Activated B cell treated with CpG ODN at 0.5 μM for 24 hours (primary cell): ENCODE measurements around the gene GNG7. TPM values are rescaled to one million over a fixed set of nuclear protein-coding genes. Genes with fewer than 3 reads are reported as not detected.

ENCODE experiments used
- ATAC-seq: fragments of 200-7000 bp; cut with Tn5 transposase; one replicate; pipeline ENCODE4 v1.10.0; 2021; ENCODE audit warnings: low read depth, mild to moderate bottlenecking, moderate library complexity
- CTCF ChIA-PET: fragments of 350-600 bp; sonication (Branson Sonifier 250); formaldehyde crosslinking; loops from one replicate; lab custom pipeline; 2021; ENCODE audit warnings: antibody characterized with exemption; lab: Charles Lee
- POLR2A ChIA-PET: fragments of 350-600 bp; sonication (Branson Sonifier 250); formaldehyde crosslinking; loops from one replicate; lab custom pipeline; 2021; ENCODE audit warnings: antibody characterized with exemption; lab: Charles Lee
- DNase-seq: peaks from one replicate; pipeline ENCODE4 v3.0.0; 2022
- H3K27ac Mint-ChIP-seq: one replicate; pipeline ENCODE4 v1.8.0; 2020; ENCODE audit warnings: mixed read lengths
- H3K27me3 Mint-ChIP-seq: one replicate; pipeline ENCODE4 v1.8.0; 2021; ENCODE audit warnings: mixed read lengths
- H3K36me3 Mint-ChIP-seq: one replicate; pipeline ENCODE4 v1.8.0; 2021; ENCODE audit warnings: low read depth, mixed read lengths
- H3K4me1 Mint-ChIP-seq: one replicate; pipeline ENCODE4 v1.8.0; 2021; ENCODE audit warnings: mixed read lengths
- H3K4me3 Mint-ChIP-seq: one replicate; pipeline ENCODE4 v1.8.0; 2020; ENCODE audit warnings: mild to moderate bottlenecking, mixed read lengths
- H3K9me3 Mint-ChIP-seq: one replicate; pipeline ENCODE4 v1.8.0; 2020; ENCODE audit warnings: mixed read lengths
- CTCF ChIP-seq: fragments of 200-600 bp; IDR thresholded peaks from one replicate; pipeline ENCODE4 v1.8.0; 2022; ENCODE audit warnings: antibody characterized with exemption, mild to moderate bottlenecking
- intact Hi-C: fragments of 100-400 bp; cut with micrococcal nuclease; formaldehyde crosslinking; loops from one replicate; pipeline ENCODE4 v1.15.1; 2024
- total RNA-seq: library from RNA; stranded (reverse); gene quantifications from 2 replicates; pipeline ENCODE4 v1.2.3, GENCODE V29; 2022

Gene GNG7
- total RNA-seq, 1 donor from 2014 or later, result 35.4 TPM

- peaks cover 9% of the 10 kb centered on the region for H3K9me3 Mint-ChIP-seq
- H3K27ac Mint-ChIP-seq, result peak overlapping the region; percentile 87
- H3K4me1 Mint-ChIP-seq, result peaks cover 39% of the 10 kb centered on the region
- H3K4me3 Mint-ChIP-seq, result peak overlapping the region; percentile 66
- DNase-seq, result no peak
- ChIA-PET POLR2A (interaction anchor here (0.6 to 4.3 kb wide), 11 partner anchors 9 to 1303 kb away, joined by 3 to 94 read pairs (median 11); partner anchors contain the start of genes GADD45B, GNG7 and SLC39A3), CTCF (interaction anchor here (0.8 to 1.7 kb wide), 4 partner anchors 11 to 63 kb away, joined by 3 to 8 read pairs (median 4); no protein-coding TSS in a partner anchor)
- H3K27me3 Mint-ChIP-seq, result no peaks in the 10 kb centered on the region
- ATAC-seq, result peak; percentile 5
- no peak for TF ChIP-seq CTCF
- intact Hi-C loops, result loop anchor here (1.0 to 2.0 kb wide), 2 partner anchors 9 to 17 kb away; no protein-coding TSS in a partner anchor
- peaks cover 7% of the 10 kb centered on the region for H3K36me3 Mint-ChIP-seq
Measured at GRCh38 chr19:2711172-2711874, 8.8 kb upstream of the GNG7 start.

GRCh38 chr19:2706251-2706650, 3.8 kb upstream of the GNG7 start:
- no peaks in the 10 kb centered on the region for H3K27me3 Mint-ChIP-seq
- ATAC-seq (no peak), DNase-seq (no peak)
- intact Hi-C loops, result no loop called here
- H3K36me3 Mint-ChIP-seq, result peaks cover 2% of the 10 kb centered on the region
- ChIA-PET POLR2A (interaction anchor here (0.7 to 1.3 kb wide), 4 partner anchors 14 to 44 kb away, joined by 3 to 12 read pairs (median 4); no protein-coding TSS in a partner anchor), CTCF (no interaction called here)
- H3K4me1 Mint-ChIP-seq, result peaks cover 34% of the 10 kb centered on the region
- no peak overlapping the region for H3K27ac Mint-ChIP-seq
- no peak for TF ChIP-seq CTCF
- no peak overlapping the region for H3K4me3 Mint-ChIP-seq
- H3K9me3 Mint-ChIP-seq, result no peaks in the 10 kb centered on the region

GRCh38 chr19:2703691-2704216, 1.3 kb upstream of the GNG7 start:
- no peak overlapping the region for H3K27ac Mint-ChIP-seq
- no peak for DNase-seq

GRCh38 chr19:2703077-2703437, 563 bp upstream of the GNG7 start:
- intact Hi-C loops, result no loop called here
- CTCF ChIA-PET, result no interaction called here

More at GRCh38 chr19:2703691-2704216, 1.3 kb upstream of the GNG7 start:
- ChIA-PET POLR2A (interaction anchor here (1.6 to 7.9 kb wide), 4 partner anchors 7 to 228 kb away, joined by 7 to 176 read pairs (median 50); partner anchors contain the start of genes GADD45B and SLC39A3), CTCF (no interaction called here)
- H3K36me3 Mint-ChIP-seq, result peaks cover 8% of the 10 kb centered on the region
- H3K4me3 Mint-ChIP-seq, result no peak overlapping the region
- H3K27me3 Mint-ChIP-seq, result no peaks in the 10 kb centered on the region
- peaks cover 39% of the 10 kb centered on the region for H3K4me1 Mint-ChIP-seq
- no peak for ATAC-seq
- TF ChIP-seq CTCF, result no peak
- H3K9me3 Mint-ChIP-seq, result no peaks in the 10 kb centered on the region
- intact Hi-C loops, result no loop called here

More at GRCh38 chr19:2703077-2703437, 563 bp upstream of the GNG7 start:
- no peak for TF ChIP-seq CTCF
- peak overlapping the region; percentile 65 for H3K27ac Mint-ChIP-seq
- H3K27me3 Mint-ChIP-seq, result no peaks in the 10 kb centered on the region
- H3K4me3 Mint-ChIP-seq, result peak overlapping the region; percentile 74
- H3K9me3 Mint-ChIP-seq, result no peaks in the 10 kb centered on the region
- peaks cover 46% of the 10 kb centered on the region for H3K4me1 Mint-ChIP-seq
- ATAC-seq, result no peak
- POLR2A ChIA-PET, result interaction anchor here (1.4 to 7.9 kb wide), 7 partner anchors 8 to 227 kb away, joined by 5 to 176 read pairs (median 7); partner anchors contain the start of genes GADD45B and SLC39A3
- H3K36me3 Mint-ChIP-seq, result peaks cover 11% of the 10 kb centered on the region
- no peak for DNase-seq
